Measurements from ENCODE around the gene TMEM143. TPM values are rescaled to one million over a fixed set of nuclear protein-coding genes. Genes with fewer than 3 reads are reported as not detected.

The TMEM143 gene
- total RNA-seq, 1 experiment from 2014 or later, result 15.2 TPM

GRCh38 chr19:48283908-48284307 lies 79.8 kb downstream of the TMEM143 start:
- Histone ChIP-seq H3K56ac (ENCODE audit: insufficient read length, low read depth, low read length) (no peak overlapping the region), H2AFZ (ENCODE audit: low read length) (no peak overlapping the region), H2BK5ac (ENCODE audit: insufficient read length, low read length) (no peak overlapping the region), H3T11ph (ENCODE audit: low read length) (no peak overlapping the region), H2BK20ac (ENCODE audit: low read depth, low read length, poor library complexity, severe bottlenecking) (no peak overlapping the region), H3K23ac (ENCODE audit: insufficient read length, low read depth, low read length) (no peak overlapping the region), H3K14ac (ENCODE audit: insufficient read depth, low read length) (no peak overlapping the region), H2AK5ac (ENCODE audit: insufficient read length, low read length) (no peak overlapping the region), H3K79me2 (ENCODE audit: insufficient read depth, low read length) (no peaks in the 10 kb centered on the region), H4K8ac (replicated peaks; ENCODE audit: insufficient read length, low read depth, low read length) (no peak overlapping the region), H2BK120ac (ENCODE audit: low read depth, low read length, poor library complexity, severe bottlenecking) (no peak overlapping the region), H3K9me3 (ENCODE audit: control insufficient read depth, low read depth, low read length) (peaks cover 7% of the 10 kb centered on the region), H3K23me2 (ENCODE audit: insufficient read length, low read depth, low read length, poor library complexity, severe bottlenecking) (no peaks in the 10 kb centered on the region), H3K9ac (ENCODE audit: extremely low read depth, insufficient read length, low read length) (no peak overlapping the region), H4K5ac (ENCODE audit: insufficient read length, low read depth, low read length) (no peak overlapping the region), H4K20me1 (ENCODE audit: control insufficient read depth, insufficient read depth, insufficient read length) (no peaks in the 10 kb centered on the region), H3K27ac (ENCODE audit: insufficient read length, low read depth, low read length) (no peak overlapping the region), H2BK15ac (ENCODE audit: low read depth, low read length) (no peak overlapping the region), H3K18ac (ENCODE audit: insufficient read length, low read depth, low read length) (no peak overlapping the region), H3K4ac (ENCODE audit: low read depth, low read length) (no peak overlapping the region), H3K4me2 (ENCODE audit: insufficient read depth, insufficient read length, low read length) (no peak overlapping the region), H3K4me1 (ENCODE audit: insufficient read depth, low read length) (no peaks in the 10 kb centered on the region), H2BK12ac (ENCODE audit: insufficient read length, low read depth, low read length) (no peak overlapping the region), H3K79me1 (ENCODE audit: insufficient read depth, low read depth, low read length, poor library complexity, severe bottlenecking) (no peaks in the 10 kb centered on the region), H4K91ac (ENCODE audit: insufficient read length, low read depth, low read length) (no peak overlapping the region), H3K27me3 (ENCODE audit: insufficient read depth, low read length) (no peaks in the 10 kb centered on the region)
- no peak for TF ChIP-seq CTCF (conservative IDR thresholded peaks at IDR 0.05)
- Mint-ChIP-seq H3K36me3 (ENCODE audit: insufficient read depth in 1 of 3, low read depth in 3 of 3) (peaks cover 56 to 82% (median 82%) of the 10 kb centered on the region in 3 experiments), H3K27ac (no peak overlapping the region), H3K4me1 (peaks cover 0 to 2% of the 10 kb centered on the region in 2 experiments; a peak in 2 of 4 replicates), H3K4me3 (no peak overlapping the region), H3K9me3 (peaks cover 0 to 6% of the 10 kb centered on the region in 2 experiments; a peak in 2 of 5 replicates), H3K27me3 (ENCODE audit: low read depth) (no peaks in the 10 kb centered on the region)
- WGBS (ENCODE audit: extremely low coverage, insufficient read length, low lambda C conversion rate), result no CpG with 5 or more reads among the region's 7 CpGs
- no peak for DNase-seq

Other genes with a start within 250 kb of the TMEM143 start
- gene LIG1, start 193.6 kb downstream of the TMEM143 start, total RNA-seq (2021), result 115 TPM in 2 replicates
- gene ZSWIM9, start 193.3 kb downstream of the TMEM143 start, total RNA-seq (2021), result 6.4 and 8.9 TPM in 2 replicates
- gene CARD8, start 108.0 kb downstream of the TMEM143 start, total RNA-seq (2021), result 20.3 and 21.0 TPM in 2 replicates
- gene ZNF114, start 93.9 kb downstream of the TMEM143 start, total RNA-seq (2021), result 20.2 and 20.3 TPM in 2 replicates
- 9.6 and 13.2 TPM in 2 replicates for gene EMP3, start 38.4 kb downstream of the TMEM143 start, total RNA-seq (2021)
- gene SYNGR4, start 427 bp upstream of the TMEM143 start, total RNA-seq (2021), result 0.31 TPM in 1 of 2 replicates, not detected in the other
- 195 and 198 TPM in 2 replicates for gene KDELR1, start 27.6 kb upstream of the TMEM143 start, total RNA-seq (2021)
- 5.9 and 6.2 TPM in 2 replicates for gene GRIN2D, start 29.7 kb upstream of the TMEM143 start, total RNA-seq (2021)
- gene GRWD1, start 82.0 kb upstream of the TMEM143 start, total RNA-seq (2021), result 92.0 and 94.6 TPM in 2 replicates
- 1.1 and 1.2 TPM in 2 replicates for gene KCNJ14, start 91.6 kb upstream of the TMEM143 start, total RNA-seq (2021)
- gene CYTH2, start 105.4 kb upstream of the TMEM143 start, total RNA-seq (2021), result 97.1 and 103 TPM in 2 replicates
- 14.4 and 15.2 TPM in 2 replicates for gene LMTK3, start 147.9 kb upstream of the TMEM143 start, total RNA-seq (2021)
- 1.3 and 1.7 TPM in 2 replicates for gene SULT2B1, start 188.2 kb upstream of the TMEM143 start, total RNA-seq (2021)
- not detected in 2 replicates for gene SPACA4, start 242.8 kb upstream of the TMEM143 start, total RNA-seq (2021)